ENCODE results near the gene RDX. TPM values are rescaled to one million over a fixed set of nuclear protein-coding genes. Genes with fewer than 3 reads are reported as not detected.

Gene RDX
- total and polyA plus RNA-seq, 2 donors (not counting 1 experiment from before 2014, with no cell fraction given) = 4.4 to 34.8 TPM

- Histone ChIP-seq H3K27ac (ENCODE audit: low read length in 2 of 2) (no peak overlapping the region), H3K4me1 (ENCODE audit: control insufficient read depth in 2 of 2, insufficient read depth in 2 of 2, low read length in 2 of 2) (no peaks in the 10 kb centered on the region), H3K79me2 (ENCODE audit: control insufficient read depth, insufficient read depth, low read length) (no peaks in the 10 kb centered on the region), H3K27me3 (replicated peaks in 1 of 4; ENCODE audit: control extremely low read depth in 1 of 4, control insufficient read depth in 3 of 4, insufficient read depth in 4 of 4, low read length in 3 of 4) (peaks cover 0 to 20% (median 12%) of the 10 kb centered on the region in 4 experiments), H3K36me3 (replicated peaks in 1 of 2; ENCODE audit: control extremely low read depth in 1 of 2, control insufficient read depth in 1 of 2, extremely low read depth in 1 of 2, insufficient read depth in 2 of 2, low read length in 1 of 2) (no peaks in the 10 kb centered on the region), H3K9me3 (ENCODE audit: control extremely low read depth in 1 of 3, control insufficient read depth in 2 of 3, insufficient read depth in 1 of 3, low read length in 2 of 3) (no peaks in the 10 kb centered on the region), H3K4me2 (replicated peaks; ENCODE audit: low read depth, low read length, poor library complexity, severe bottlenecking) (no peak overlapping the region), H3K9ac (ENCODE audit: low read length) (no peak overlapping the region), H2AFZ (ENCODE audit: insufficient read depth, low read depth, low read length, poor library complexity, severe bottlenecking) (no peak overlapping the region), H4K20me1 (ENCODE audit: control insufficient read depth, insufficient read depth, low read length, poor library complexity, severe bottlenecking) (no peaks in the 10 kb centered on the region), H3K4me3 (ENCODE audit: control extremely low read depth in 1 of 5, extremely low read depth in 1 of 5, insufficient read depth in 1 of 5, low read depth in 2 of 5, low read length in 4 of 5) (no peak overlapping the region)
- Mint-ChIP-seq H3K4me1 (no peaks in the 10 kb centered on the region), H3K4me3 (no peak overlapping the region), H3K9me3 (ENCODE audit: insufficient read depth) (no peaks in the 10 kb centered on the region), H3K27me3 (peaks cover 40% of the 10 kb centered on the region), H3K27ac (no peak overlapping the region)
- ATAC-seq (ENCODE audit: low read depth) (no peak), DNase-seq (no peak)
- no peak for TF ChIP-seq EZH2 (IDR thresholded peaks at IDR 0.05; ENCODE audit: borderline replicate concordance, insufficient read depth, low read depth, low read length, poor library complexity, severe bottlenecking)
- TF ChIP-seq, protein P1, sequence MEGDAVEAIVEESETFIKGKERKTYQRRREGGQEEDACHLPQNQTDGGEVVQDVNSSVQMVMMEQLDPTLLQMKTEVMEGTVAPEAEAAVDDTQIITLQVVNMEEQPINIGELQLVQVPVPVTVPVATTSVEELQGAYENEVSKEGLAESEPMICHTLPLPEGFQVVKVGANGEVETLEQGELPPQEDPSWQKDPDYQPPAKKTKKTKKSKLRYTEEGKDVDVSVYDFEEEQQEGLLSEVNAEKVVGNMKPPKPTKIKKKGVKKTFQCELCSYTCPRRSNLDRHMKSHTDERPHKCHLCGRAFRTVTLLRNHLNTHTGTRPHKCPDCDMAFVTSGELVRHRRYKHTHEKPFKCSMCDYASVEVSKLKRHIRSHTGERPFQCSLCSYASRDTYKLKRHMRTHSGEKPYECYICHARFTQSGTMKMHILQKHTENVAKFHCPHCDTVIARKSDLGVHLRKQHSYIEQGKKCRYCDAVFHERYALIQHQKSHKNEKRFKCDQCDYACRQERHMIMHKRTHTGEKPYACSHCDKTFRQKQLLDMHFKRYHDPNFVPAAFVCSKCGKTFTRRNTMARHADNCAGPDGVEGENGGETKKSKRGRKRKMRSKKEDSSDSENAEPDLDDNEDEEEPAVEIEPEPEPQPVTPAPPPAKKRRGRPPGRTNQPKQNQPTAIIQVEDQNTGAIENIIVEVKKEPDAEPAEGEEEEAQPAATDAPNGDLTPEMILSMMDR (IDR thresholded peaks at IDR 0.05) = no peak
- intact Hi-C loops (cut with micrococcal nuclease) = no loop called here
- 92% methylated on average over 4 of the region's 9 CpGs for WGBS (ENCODE audit: insufficient coverage)
- ChIA-PET POLR2A (no interaction called here), CTCF (interaction anchor here (0.9 to 7.2 kb wide), 7 partner anchors 19 to 1231 kb away, joined by 3 to 172 read pairs (median 4); partner anchors contain the start of gene FDX1)
Observed at GRCh38 chr11:110198031-110198729, 98.2 kb downstream of the RDX start.

GRCh38 chr11:110196884-110197420, 99.5 kb downstream of the RDX start:
- H3K4me3 ChIP-seq (ENCODE audit: control extremely low read depth in 1 of 5, extremely low read depth in 1 of 5, insufficient read depth in 1 of 5, low read depth in 2 of 5, low read length in 4 of 5) = no peak overlapping the region
- ChIA-PET POLR2A (no interaction called here), CTCF (interaction anchor here (0.6 to 7.2 kb wide), 4 partner anchors 23 to 1226 kb away, joined by 3 to 172 read pairs (median 4); partner anchors contain the start of gene FDX1)
- H3K27me3 ChIP-seq (replicated peaks in 1 of 4; ENCODE audit: control extremely low read depth in 1 of 4, control insufficient read depth in 3 of 4, insufficient read depth in 4 of 4, low read length in 3 of 4) = peaks cover 0 to 20% (median 12%) of the 10 kb centered on the region in 4 experiments
- WGBS (ENCODE audit: insufficient coverage) = 69% methylated on average over 4 of the region's 9 CpGs
- Mint-ChIP-seq H3K27me3 (peaks cover 45% of the 10 kb centered on the region), H3K4me1 (peaks cover 9% of the 10 kb centered on the region), H3K27ac (no peak overlapping the region), H3K4me3 (no peak overlapping the region), H3K9me3 (ENCODE audit: insufficient read depth) (peaks cover 9% of the 10 kb centered on the region)
- no peak overlapping the region for H3K4me2 ChIP-seq (replicated peaks; ENCODE audit: low read depth, low read length, poor library complexity, severe bottlenecking)
- no peak overlapping the region for H3K27ac ChIP-seq (ENCODE audit: low read length in 2 of 2)
- H3K79me2 ChIP-seq (ENCODE audit: control insufficient read depth, insufficient read depth, low read length) = no peaks in the 10 kb centered on the region
- TF ChIP-seq EZH2 (IDR thresholded peaks at IDR 0.05; ENCODE audit: borderline replicate concordance, insufficient read depth, low read depth, low read length, poor library complexity, severe bottlenecking) = no peak
- TF ChIP-seq, protein P1 (IDR thresholded peaks at IDR 0.05) = no peak
- no peaks in the 10 kb centered on the region for H3K36me3 ChIP-seq (replicated peaks in 1 of 2; ENCODE audit: control extremely low read depth in 1 of 2, control insufficient read depth in 1 of 2, extremely low read depth in 1 of 2, insufficient read depth in 2 of 2, low read length in 1 of 2)
- H2AFZ ChIP-seq (ENCODE audit: insufficient read depth, low read depth, low read length, poor library complexity, severe bottlenecking) = no peak overlapping the region
- intact Hi-C loops (cut with micrococcal nuclease) = no loop called here
- peaks cover 5 to 9% of the 10 kb centered on the region in 2 donors for H3K4me1 ChIP-seq (ENCODE audit: control insufficient read depth in 2 of 2, insufficient read depth in 2 of 2, low read length in 2 of 2)
- no peak overlapping the region for H3K9ac ChIP-seq (ENCODE audit: low read length)
- ATAC-seq (ENCODE audit: low read depth) = no peak
- no peaks in the 10 kb centered on the region for H4K20me1 ChIP-seq (ENCODE audit: control insufficient read depth, insufficient read depth, low read length, poor library complexity, severe bottlenecking)
- no peak for DNase-seq
- H3K9me3 ChIP-seq (ENCODE audit: control extremely low read depth in 1 of 3, control insufficient read depth in 2 of 3, insufficient read depth in 1 of 3, low read length in 2 of 3) = peaks cover 0 to 6% (median 4%) of the 10 kb centered on the region in 3 donors
